NCI-H146 (cell line): ENCODE results near the gene ZBTB40.

Experiments
- DNase-seq: peaks from one replicate; lab custom pipeline; 2025; lab: John Stamatoyannopoulos, UW

ZBTB40 gene

GRCh38 chr1:22465671-22466070 lies 14.0 kb downstream of the ZBTB40 start:
- no peak for DNase-seq

GRCh38 chr1:22470227-22470626 lies 18.6 kb downstream of the ZBTB40 start:
- DNase-seq, result no peak

GRCh38 chr1:22471078-22471477 lies 19.4 kb downstream of the ZBTB40 start:
- DNase-seq, result no peak

- no peak for DNase-seq
Measured at GRCh38 chr1:22471610-22472009, 20.0 kb downstream of the ZBTB40 start.

GRCh38 chr1:22472596-22472995 lies 20.9 kb downstream of the ZBTB40 start:
- no peak for DNase-seq

- no peak for DNase-seq
Measured at GRCh38 chr1:22473952-22474351, 22.3 kb downstream of the ZBTB40 start.

- DNase-seq, result no peak
Measured at GRCh38 chr1:22476566-22476965, 24.9 kb downstream of the ZBTB40 start.

GRCh38 chr1:22483121-22483520 lies 31.5 kb downstream of the ZBTB40 start:
- DNase-seq, result no peak

- no peak for DNase-seq
Measured at GRCh38 chr1:22484706-22485345, 33.2 kb downstream of the ZBTB40 start.

- DNase-seq, result no peak
Measured at GRCh38 chr1:22485431-22485830, 33.8 kb downstream of the ZBTB40 start.

- DNase-seq, result no peak
Measured at GRCh38 chr1:22487781-22488180, 36.1 kb downstream of the ZBTB40 start.

GRCh38 chr1:22488319-22488718 lies 36.7 kb downstream of the ZBTB40 start:
- no peak for DNase-seq

GRCh38 chr1:22489278-22489677 lies 37.6 kb downstream of the ZBTB40 start:
- no peak for DNase-seq

- no peak for DNase-seq
Measured at GRCh38 chr1:22489823-22490222, 38.2 kb downstream of the ZBTB40 start.

- DNase-seq, result no peak
Measured at GRCh38 chr1:22490309-22490708, 38.7 kb downstream of the ZBTB40 start.

- DNase-seq, result no peak
Measured at GRCh38 chr1:22491995-22492715, 40.5 kb downstream of the ZBTB40 start.

GRCh38 chr1:22494144-22494543 lies 42.5 kb downstream of the ZBTB40 start:
- no peak for DNase-seq

- DNase-seq, result no peak
Measured at GRCh38 chr1:22494943-22495579, 43.4 kb downstream of the ZBTB40 start.

- DNase-seq, result no peak
Measured at GRCh38 chr1:22496536-22497160, 45.0 kb downstream of the ZBTB40 start.

- no peak for DNase-seq
Measured at GRCh38 chr1:22498463-22498862, 46.8 kb downstream of the ZBTB40 start.

GRCh38 chr1:22500058-22500457 lies 48.4 kb downstream of the ZBTB40 start:
- no peak for DNase-seq

GRCh38 chr1:22500471-22500870 lies 48.8 kb downstream of the ZBTB40 start:
- peak; percentile 12 for DNase-seq

GRCh38 chr1:22502202-22502601 lies 50.6 kb downstream of the ZBTB40 start:
- DNase-seq, result no peak
